Smooth muscle cell (in vitro differentiated cells): Measurements from ENCODE around the gene IVD. TPM values are rescaled to one million over a fixed set of nuclear protein-coding genes. Genes with fewer than 3 reads are reported as not detected.

ENCODE experiments used
- DNase-seq: peaks from one replicate; lab custom pipeline; 2025; ENCODE audit not compliant: unreplicated experiment; lab: John Stamatoyannopoulos, UW
- H2AFZ ChIP-seq: fragments of 200-600 bp; sonication (generic); 2 replicates; pipeline ENCODE4 v1.6.0; 2016; ENCODE audit warnings: antibody characterized with exemption, low read depth, mild to moderate bottlenecking
- H3F3A ChIP-seq: fragments of 200-600 bp; sonication (generic); 2 replicates; pipeline ENCODE4 v1.6.0; 2017; ENCODE audit warnings: antibody characterized with exemption, low read depth
- H3K27ac ChIP-seq: fragments of 200-600 bp; sonication (generic); 2 replicates; pipeline ENCODE4 v1.5.1; 2016; ENCODE audit warnings: low read depth, mild to moderate bottlenecking
- H3K27me3 ChIP-seq: fragments of 200-600 bp; sonication (generic); 2 replicates; pipeline ENCODE4 v1.6.1; 2016; ENCODE audit warnings: low read depth, mild to moderate bottlenecking
- H3K36me3 ChIP-seq: fragments of 200-600 bp; sonication (generic); 2 replicates; pipeline ENCODE4 v1.5.1; 2016; ENCODE audit warnings: low read depth
- H3K4me1 ChIP-seq: fragments of 200-600 bp; sonication (generic); 2 replicates; pipeline ENCODE4 v1.5.1; 2016; ENCODE audit warnings: low read depth
- H3K4me2 ChIP-seq: fragments of 200-600 bp; sonication (generic); 2 replicates; pipeline ENCODE4 v1.6.0; 2016; ENCODE audit warnings: mild to moderate bottlenecking
- H3K4me3 ChIP-seq: fragments of 200-600 bp; sonication (generic); 2 replicates; pipeline ENCODE4 v1.5.1; 2016; ENCODE audit warnings: mild to moderate bottlenecking
- H3K79me2 ChIP-seq: fragments of 200-600 bp; sonication (generic); 2 replicates; pipeline ENCODE4 v1.6.0; 2016; ENCODE audit warnings: low read depth, mild to moderate bottlenecking
- H3K9ac ChIP-seq: fragments of 200-600 bp; sonication (generic); 2 replicates; pipeline ENCODE4 v1.6.0; 2016; ENCODE audit warnings: low read depth
- H3K9me3 ChIP-seq: fragments of 200-600 bp; sonication (generic); replicated peaks from 2 replicates; pipeline ENCODE4 v1.5.1; 2016; ENCODE audit warnings: low read depth
- H4K20me1 ChIP-seq: fragments of 200-600 bp; sonication (generic); 2 replicates; pipeline ENCODE4 v1.6.0; 2016; ENCODE audit warnings: low read depth
- CTCF ChIP-seq: fragments of 200-600 bp; sonication (generic); IDR thresholded peaks from 2 replicates; pipeline ENCODE4 v1.5.1; 2017; ENCODE audit warnings: borderline replicate concordance, mild to moderate bottlenecking, antibody characterized with exemption; ENCODE audit not compliant: insufficient read depth, poor library complexity, severe bottlenecking
- WGBS: methylation state at CpG from one replicate; pipeline ENCODE4 v1.1.7; 2016; ENCODE audit warnings: low lambda C conversion rate; 5-methylcytosine and 5-hydroxymethylcytosine counted together
- polyA plus RNA-seq: library from polyadenylated mRNA; unstranded; fragments of >200 nt; fragmentation: Nextera tagmentation; extraction: Ambion mirVana; gene quantifications from 2 replicates; pipeline ENCODE4 v1.2.1, GENCODE V29; 2016
- total RNA-seq: library from RNA; depleted of rRNA; stranded (reverse); fragments of >200 nt; gene quantifications from 2 replicates; pipeline ENCODE4 v1.2.3, GENCODE V29; 2014

IVD gene
- total and polyA plus RNA-seq, 2 experiments from 2014 or later: 17.4 to 37.8 TPM

GRCh38 chr15:40369971-40370370 is 35.6 kb upstream of the IVD start:
- Histone ChIP-seq H3K27me3 (no peaks in the 10 kb centered on the region), H3K9ac (no peak overlapping the region), H3K4me3 (no peak overlapping the region), H2AFZ (no peak overlapping the region), H4K20me1 (no peaks in the 10 kb centered on the region), H3K36me3 (no peaks in the 10 kb centered on the region), H3K4me2 (no peak overlapping the region), H3F3A (no peaks in the 10 kb centered on the region), H3K79me2 (no peaks in the 10 kb centered on the region), H3K9me3 (no peaks in the 10 kb centered on the region), H3K27ac (no peak overlapping the region), H3K4me1 (no peaks in the 10 kb centered on the region)
- WGBS: 93% methylated on average over 13 of the region's 13 CpGs
- no peak for TF ChIP-seq CTCF
- DNase-seq: no peak

GRCh38 chr15:40372981-40373380 is 32.6 kb upstream of the IVD start:
- Histone ChIP-seq H3K79me2 (no peaks in the 10 kb centered on the region), H4K20me1 (no peaks in the 10 kb centered on the region), H2AFZ (no peak overlapping the region), H3K9ac (no peak overlapping the region), H3K36me3 (no peaks in the 10 kb centered on the region), H3F3A (no peaks in the 10 kb centered on the region), H3K4me2 (no peak overlapping the region), H3K27me3 (no peaks in the 10 kb centered on the region), H3K27ac (no peak overlapping the region), H3K4me3 (no peak overlapping the region), H3K9me3 (no peaks in the 10 kb centered on the region), H3K4me1 (no peaks in the 10 kb centered on the region)
- 19% methylated on average over 2 of the region's 2 CpGs for WGBS
- no peak for TF ChIP-seq CTCF
- no peak for DNase-seq

GRCh38 chr15:40377606-40378005 is 28.0 kb upstream of the IVD start:
- Histone ChIP-seq H4K20me1 (no peaks in the 10 kb centered on the region), H3K9ac (no peak overlapping the region), H3K9me3 (no peaks in the 10 kb centered on the region), H3K79me2 (no peaks in the 10 kb centered on the region), H3K27me3 (no peaks in the 10 kb centered on the region), H3K4me2 (no peak overlapping the region), H3K4me1 (no peaks in the 10 kb centered on the region), H3K36me3 (no peaks in the 10 kb centered on the region), H3F3A (no peaks in the 10 kb centered on the region), H3K27ac (no peak overlapping the region), H3K4me3 (no peak overlapping the region), H2AFZ (no peak overlapping the region)
- 98% methylated on average over 3 of the region's 3 CpGs for WGBS
- TF ChIP-seq CTCF: no peak
- DNase-seq: no peak

GRCh38 chr15:40379374-40379773 is 26.2 kb upstream of the IVD start:
- H3K9me3 ChIP-seq: no peaks in the 10 kb centered on the region
- no peak for DNase-seq
- H3K4me3 ChIP-seq: no peak overlapping the region
- no peaks in the 10 kb centered on the region for H3K36me3 ChIP-seq
- no peaks in the 10 kb centered on the region for H3K27me3 ChIP-seq
- TF ChIP-seq CTCF: no peak
- no peaks in the 10 kb centered on the region for H3F3A ChIP-seq
- H3K4me1 ChIP-seq: peaks cover 5% of the 10 kb centered on the region
- H3K79me2 ChIP-seq: peaks cover 14% of the 10 kb centered on the region
- peak overlapping the region; percentile 16 for H3K4me2 ChIP-seq
- no peak overlapping the region for H2AFZ ChIP-seq
- H3K27ac ChIP-seq: no peak overlapping the region
- H4K20me1 ChIP-seq: no peaks in the 10 kb centered on the region
- H3K9ac ChIP-seq: no peak overlapping the region
- 97% methylated on average over 4 of the region's 4 CpGs for WGBS
